ENCODE data around the gene MCOLN1.

Gene MCOLN1

GRCh38 chr19:7478843-7479227 lies 43.6 kb upstream of the MCOLN1 start:
- TF ChIP-seq GLIS3 (CRISPR knock-in tag; IDR thresholded peaks at IDR 0.05) (no peak), PPARA (CRISPR knock-in tag; IDR thresholded peaks at IDR 0.05; ENCODE audit: borderline replicate concordance) (no peak), ZFP30 (CRISPR knock-in tag; IDR thresholded peaks at IDR 0.05) (no peak), ESRRG (CRISPR knock-in tag; IDR thresholded peaks at IDR 0.05) (no peak), ZC3H10 (CRISPR knock-in tag; IDR thresholded peaks at IDR 0.05) (no peak), ZFP3 (CRISPR knock-in tag; IDR thresholded peaks at IDR 0.05) (no peak), BACH2 (CRISPR knock-in tag; IDR thresholded peaks at IDR 0.05; ENCODE audit: borderline replicate concordance) (no peak), TSHZ2 (CRISPR knock-in tag; IDR thresholded peaks at IDR 0.05) (no peak), ZNF565 (CRISPR knock-in tag; conservative IDR thresholded peaks at IDR 0.05; ENCODE audit: low read depth) (no peak), CSRNP3 (CRISPR knock-in tag; IDR thresholded peaks at IDR 0.05) (no peak), ISL1 (CRISPR knock-in tag; IDR thresholded peaks at IDR 0.05) (no peak), CSDC2 (CRISPR knock-in tag; IDR thresholded peaks at IDR 0.05) (no peak), TOX (CRISPR knock-in tag; IDR thresholded peaks at IDR 0.05; ENCODE audit: borderline replicate concordance) (no peak), RARB (CRISPR knock-in tag; IDR thresholded peaks at IDR 0.05) (no peak), SNAI2 (CRISPR knock-in tag; IDR thresholded peaks at IDR 0.05) (no peak), TCF4 (CRISPR knock-in tag; IDR thresholded peaks at IDR 0.05; ENCODE audit: borderline replicate concordance) (no peak)
- TF ChIP-seq, protein P1, sequence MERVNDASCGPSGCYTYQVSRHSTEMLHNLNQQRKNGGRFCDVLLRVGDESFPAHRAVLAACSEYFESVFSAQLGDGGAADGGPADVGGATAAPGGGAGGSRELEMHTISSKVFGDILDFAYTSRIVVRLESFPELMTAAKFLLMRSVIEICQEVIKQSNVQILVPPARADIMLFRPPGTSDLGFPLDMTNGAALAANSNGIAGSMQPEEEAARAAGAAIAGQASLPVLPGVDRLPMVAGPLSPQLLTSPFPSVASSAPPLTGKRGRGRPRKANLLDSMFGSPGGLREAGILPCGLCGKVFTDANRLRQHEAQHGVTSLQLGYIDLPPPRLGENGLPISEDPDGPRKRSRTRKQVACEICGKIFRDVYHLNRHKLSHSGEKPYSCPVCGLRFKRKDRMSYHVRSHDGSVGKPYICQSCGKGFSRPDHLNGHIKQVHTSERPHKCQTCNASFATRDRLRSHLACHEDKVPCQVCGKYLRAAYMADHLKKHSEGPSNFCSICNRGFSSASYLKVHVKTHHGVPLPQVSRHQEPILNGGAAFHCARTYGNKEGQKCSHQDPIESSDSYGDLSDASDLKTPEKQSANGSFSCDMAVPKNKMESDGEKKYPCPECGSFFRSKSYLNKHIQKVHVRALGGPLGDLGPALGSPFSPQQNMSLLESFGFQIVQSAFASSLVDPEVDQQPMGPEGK (CRISPR knock-in tag; IDR thresholded peaks at IDR 0.05; ENCODE audit: borderline replicate concordance), result no peak
- TF ChIP-seq, protein P2, sequence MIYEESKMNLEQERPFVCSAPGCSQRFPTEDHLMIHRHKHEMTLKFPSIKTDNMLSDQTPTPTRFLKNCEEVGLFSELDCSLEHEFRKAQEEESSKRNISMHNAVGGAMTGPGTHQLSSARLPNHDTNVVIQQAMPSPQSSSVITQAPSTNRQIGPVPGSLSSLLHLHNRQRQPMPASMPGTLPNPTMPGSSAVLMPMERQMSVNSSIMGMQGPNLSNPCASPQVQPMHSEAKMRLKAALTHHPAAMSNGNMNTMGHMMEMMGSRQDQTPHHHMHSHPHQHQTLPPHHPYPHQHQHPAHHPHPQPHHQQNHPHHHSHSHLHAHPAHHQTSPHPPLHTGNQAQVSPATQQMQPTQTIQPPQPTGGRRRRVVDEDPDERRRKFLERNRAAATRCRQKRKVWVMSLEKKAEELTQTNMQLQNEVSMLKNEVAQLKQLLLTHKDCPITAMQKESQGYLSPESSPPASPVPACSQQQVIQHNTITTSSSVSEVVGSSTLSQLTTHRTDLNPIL (CRISPR knock-in tag; IDR thresholded peaks at IDR 0.05; ENCODE audit: low read depth), result no peak
- no peak for ATAC-seq

GRCh38 chr19:7480222-7480969 lies 42.0 kb upstream of the MCOLN1 start:
- ATAC-seq, result no peak
- TF ChIP-seq ESRRG (CRISPR knock-in tag; IDR thresholded peaks at IDR 0.05) (no peak), POU6F1 (CRISPR knock-in tag; IDR thresholded peaks at IDR 0.05; ENCODE audit: borderline replicate concordance, low read depth) (no peak), TCF4 (CRISPR knock-in tag; IDR thresholded peaks at IDR 0.05; ENCODE audit: borderline replicate concordance) (no peak), ZFP30 (CRISPR knock-in tag; IDR thresholded peaks at IDR 0.05) (no peak), SNAI2 (CRISPR knock-in tag; IDR thresholded peaks at IDR 0.05) (no peak), TOX (CRISPR knock-in tag; IDR thresholded peaks at IDR 0.05; ENCODE audit: borderline replicate concordance) (no peak), ISL1 (CRISPR knock-in tag; IDR thresholded peaks at IDR 0.05) (no peak), ZC3H10 (CRISPR knock-in tag; IDR thresholded peaks at IDR 0.05) (no peak), TSHZ2 (CRISPR knock-in tag; IDR thresholded peaks at IDR 0.05) (no peak), ZNF565 (CRISPR knock-in tag; conservative IDR thresholded peaks at IDR 0.05; ENCODE audit: low read depth) (no peak), RARB (CRISPR knock-in tag; IDR thresholded peaks at IDR 0.05) (no peak), ZNF8 (CRISPR knock-in tag; IDR thresholded peaks at IDR 0.05) (no peak)
- TF ChIP-seq, protein P2 (CRISPR knock-in tag; IDR thresholded peaks at IDR 0.05; ENCODE audit: low read depth), result no peak
- TF ChIP-seq, protein P1 (CRISPR knock-in tag; IDR thresholded peaks at IDR 0.05; ENCODE audit: borderline replicate concordance), result no peak
